CD8-positive, alpha-beta memory T cell (primary cell): Measurements from ENCODE around the gene SLC25A1. TPM values are rescaled to one million over a fixed set of nuclear protein-coding genes. Genes with fewer than 3 reads are reported as not detected.
A peak's percentile ranks its signal among the peaks of the same experiment; 100 is the strongest.
"Not testable (repeated sequence)": the region's sequence is repeated elsewhere in the genome, so short reads cannot be mapped to it uniquely, and the experiment has no call there.

Source experiments
- CTCF ChIA-PET: fragments of 350-600 bp; sonication (Branson Sonifier 250); formaldehyde crosslinking; loops from one replicate; lab custom pipeline; 2021; ENCODE audit warnings: antibody characterized with exemption; lab: Charles Lee
- POLR2A ChIA-PET: fragments of 350-600 bp; sonication (Branson Sonifier 250); formaldehyde crosslinking; loops from one replicate; lab custom pipeline; 2021; ENCODE audit warnings: antibody characterized with exemption; lab: Charles Lee
- DNase-seq, 5 donors: peaks; one replicate each; pipeline versions ENCODE4 v3.0.0 to v3.0.0-alpha.2; 2020 to 2022; ENCODE audit warnings: mixed read lengths in 1 of 5
- H3K27ac ChIP-seq: one replicate; pipeline ENCODE4 v1.7.0; 2013; ENCODE audit warnings: low read depth, mild to moderate bottlenecking, low read length, moderate library complexity
- H3K27me3 ChIP-seq: 2 replicates; pipeline ENCODE4 v1.7.0; 2013; ENCODE audit warnings: low read length, mild to moderate bottlenecking; ENCODE audit not compliant: insufficient read depth, poor library complexity, severe bottlenecking
- H3K36me3 ChIP-seq: 2 replicates; pipeline ENCODE4 v1.7.0; 2013; ENCODE audit warnings: mild to moderate bottlenecking, low read length, moderate library complexity; ENCODE audit not compliant: insufficient read depth
- H3K4me1 ChIP-seq: 2 replicates; pipeline ENCODE4 v1.7.0; 2013; ENCODE audit warnings: mild to moderate bottlenecking, low read length, moderate library complexity; ENCODE audit not compliant: insufficient read depth
- H3K4me3 ChIP-seq: 2 replicates; pipeline ENCODE4 v1.7.0; 2013; ENCODE audit warnings: mild to moderate bottlenecking, low read length
- H3K9me3 ChIP-seq: 2 replicates; pipeline ENCODE4 v1.7.0; 2013; ENCODE audit warnings: mild to moderate bottlenecking, low read length
- H3K27ac Mint-ChIP-seq, 8 donors: one replicate each; pipeline ENCODE4 v1.8.0; 2020 to 2021; ENCODE audit warnings: mixed read lengths in 8 of 8, mild to moderate bottlenecking in 6 of 8, inconsistent platforms in 3 of 8, moderate library complexity in 3 of 8
- H3K27me3 Mint-ChIP-seq, 2 donors: one replicate each; pipeline ENCODE4 v1.8.0; 2020 to 2021; ENCODE audit warnings: mixed read lengths in 2 of 2, mild to moderate bottlenecking in 1 of 2, moderate library complexity in 1 of 2
- H3K36me3 Mint-ChIP-seq, 3 donors: one replicate each; pipeline ENCODE4 v1.8.0; 2020 to 2021; ENCODE audit warnings: mixed read lengths in 3 of 3, inconsistent platforms in 1 of 3, mild to moderate bottlenecking in 1 of 3
- H3K4me1 Mint-ChIP-seq, 3 donors: one replicate each; pipeline ENCODE4 v1.8.0; 2020 to 2021; ENCODE audit warnings: mixed read lengths in 3 of 3, inconsistent platforms in 1 of 3, mild to moderate bottlenecking in 1 of 3
- H3K4me3 Mint-ChIP-seq, 7 donors: one replicate each; pipeline ENCODE4 v1.8.0; 2020 to 2021; ENCODE audit warnings: mixed read lengths in 7 of 7, mild to moderate bottlenecking in 6 of 7, moderate library complexity in 4 of 7, inconsistent platforms in 2 of 7
- H3K9me3 Mint-ChIP-seq, 5 donors: one replicate each; pipeline ENCODE4 v1.8.0; 2020 to 2022; ENCODE audit warnings: mixed read lengths in 5 of 5, mild to moderate bottlenecking in 3 of 5, moderate library complexity in 2 of 5, inconsistent platforms in 1 of 5
- polyA plus RNA-seq: library from polyadenylated mRNA; unstranded; fragments of 300-500 nt; fragmentation: Illumina TruSeq; gene quantifications from one replicate; pipeline ENCODE4 v1.2.3, GENCODE V29; 2021
- total RNA-seq, 2 experiments: library from RNA; stranded (reverse); gene quantifications; one replicate each; pipeline ENCODE4 v1.2.3, GENCODE V29; 2021

SLC25A1 gene
- total and polyA plus RNA-seq, 3 experiments from 2014 or later: 42.4 to 69.9 (median 44.7) TPM

DNA sequence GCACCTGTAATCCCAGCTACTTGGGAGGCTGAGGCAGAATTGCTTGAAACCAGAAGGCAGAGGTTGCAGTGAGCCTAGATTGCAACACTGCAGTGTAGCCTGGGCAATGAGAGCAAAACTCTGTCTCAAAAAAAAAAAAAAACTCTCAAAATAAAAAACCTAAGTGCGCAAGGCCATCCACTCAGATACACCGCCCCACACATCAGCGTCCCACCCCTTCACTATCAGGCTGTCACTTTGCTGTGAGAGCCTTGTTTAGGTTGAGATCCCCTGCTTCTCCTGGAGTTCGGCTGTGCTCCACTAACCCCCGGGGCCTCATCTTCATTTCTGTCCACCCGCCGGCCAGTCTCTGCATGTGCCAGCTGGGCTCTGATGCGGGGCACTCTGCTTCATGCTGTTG lies 12.1 kb downstream of the SLC25A1 start:
- H3K36me3 ChIP-seq: no peaks in the 10 kb centered on the region
- Mint-ChIP-seq H3K9me3 (peaks cover 0 to 5% (median 0%) of the 10 kb centered on the region in 5 donors), H3K4me1 (peaks cover 7 to 27% (median 11%) of the 10 kb centered on the region in 3 donors), H3K4me3 (peak overlapping the region in 1 of 7 donors; percentile 37), H3K27me3 (peaks cover 36 to 41% of the 10 kb centered on the region in 2 donors), H3K36me3 (peaks cover 0 to 7% (median 4%) of the 10 kb centered on the region in 3 donors), H3K27ac (no peak overlapping the region)
- ChIA-PET CTCF (no interaction called here), POLR2A (no interaction called here)
- H3K27ac ChIP-seq: no peak overlapping the region
- H3K4me3 ChIP-seq: no peak overlapping the region
- DNase-seq: no peak
- H3K9me3 ChIP-seq: no peaks in the 10 kb centered on the region
- H3K4me1 ChIP-seq: peaks cover 19% of the 10 kb centered on the region
- peaks cover 29% of the 10 kb centered on the region for H3K27me3 ChIP-seq

GRCh38 chr22:19164425-19164824 lies 14.1 kb downstream of the SLC25A1 start:
- ChIA-PET CTCF (no interaction called here), POLR2A (no interaction called here)
- Histone ChIP-seq H3K36me3 (no peaks in the 10 kb centered on the region), H3K9me3 (no peaks in the 10 kb centered on the region), H3K4me1 (peaks cover 2% of the 10 kb centered on the region), H3K27me3 (peaks cover 22% of the 10 kb centered on the region), H3K27ac (no peak overlapping the region), H3K4me3 (no peak overlapping the region)
- no peak for DNase-seq
- no peak overlapping the region for H3K27ac Mint-ChIP-seq
- H3K4me3 Mint-ChIP-seq: no peak overlapping the region
- peaks cover 0 to 5% (median 0%) of the 10 kb centered on the region in 5 donors for H3K9me3 Mint-ChIP-seq
- H3K27me3 Mint-ChIP-seq: peaks cover 36 to 43% of the 10 kb centered on the region in 2 donors
- peaks cover 0 to 9% (median 2%) of the 10 kb centered on the region in 3 donors for H3K4me1 Mint-ChIP-seq
- H3K36me3 Mint-ChIP-seq: peaks cover 0 to 4% (median 0%) of the 10 kb centered on the region in 3 donors

- H3K36me3 ChIP-seq, H3K27ac Mint-ChIP-seq, H3K4me1 ChIP-seq, H3K4me3 ChIP-seq, H3K4me3 Mint-ChIP-seq, H3K36me3 Mint-ChIP-seq, H3K9me3 ChIP-seq, CTCF ChIA-PET, H3K4me1 Mint-ChIP-seq, H3K27me3 ChIP-seq, H3K27ac ChIP-seq, DNase-seq, H3K9me3 Mint-ChIP-seq: not testable (repeated sequence)
- H3K27me3 Mint-ChIP-seq: peaks cover 14 to 27% of the 10 kb centered on the region in 2 donors
- POLR2A ChIA-PET: interaction anchor here (0.6 kb wide), 1 partner anchor 1799 kb away, joined by 4 read pairs; no protein-coding TSS in a partner anchor
These were observed 19.9 kb downstream of the SLC25A1 start for GRCh38 chr22:19158649-19159048.

GRCh38 chr22:19156109-19156508 lies 22.4 kb downstream of the SLC25A1 start:
- DNase-seq, H3K4me1 Mint-ChIP-seq, H3K4me1 ChIP-seq, H3K36me3 Mint-ChIP-seq, H3K27ac ChIP-seq, H3K9me3 Mint-ChIP-seq, CTCF ChIA-PET, H3K9me3 ChIP-seq, H3K4me3 Mint-ChIP-seq, POLR2A ChIA-PET, H3K27ac Mint-ChIP-seq, H3K4me3 ChIP-seq, H3K36me3 ChIP-seq: not testable (repeated sequence)
- peaks cover 14% of the 10 kb centered on the region for H3K27me3 ChIP-seq
- peaks cover 31 to 48% of the 10 kb centered on the region in 2 donors for H3K27me3 Mint-ChIP-seq

- DNase-seq: no peak
- H3K9me3 Mint-ChIP-seq: peaks cover 0 to 4% (median 0%) of the 10 kb centered on the region in 5 donors
- no peaks in the 10 kb centered on the region for H3K36me3 ChIP-seq
- H3K4me3 ChIP-seq: no peak overlapping the region
- peak overlapping the region in 1 of 7 donors; percentile 11 for H3K4me3 Mint-ChIP-seq
- H3K27ac Mint-ChIP-seq: no peak overlapping the region
- H3K27ac ChIP-seq: no peak overlapping the region
- H3K4me1 ChIP-seq: peaks cover 5% of the 10 kb centered on the region
- H3K9me3 ChIP-seq: no peaks in the 10 kb centered on the region
- H3K27me3 Mint-ChIP-seq: peaks cover 34 to 39% of the 10 kb centered on the region in 2 donors
- peaks cover 0 to 4% (median 0%) of the 10 kb centered on the region in 3 donors for H3K36me3 Mint-ChIP-seq
- ChIA-PET POLR2A (no interaction called here), CTCF (interaction anchor here (0.6 to 2.9 kb wide), 2 partner anchors 8 to 75 kb away, joined by 3 to 17 read pairs; partner anchors contain the start of gene ESS2)
- H3K4me1 Mint-ChIP-seq: peaks cover 0 to 17% (median 9%) of the 10 kb centered on the region in 3 donors
- H3K27me3 ChIP-seq: peaks cover 17% of the 10 kb centered on the region
These were observed 25.3 kb downstream of the SLC25A1 start for GRCh38 chr22:19152942-19153883.

- no peak overlapping the region for H3K4me3 ChIP-seq
- Mint-ChIP-seq H3K27me3 (peaks cover 37% of the 10 kb centered on the region in 2 donors), H3K9me3 (peaks cover 0 to 4% (median 0%) of the 10 kb centered on the region in 5 donors), H3K4me3 (peak overlapping the region in 6 of 7 donors; percentile 45 to 75 (median 61)), H3K36me3 (peaks cover 0 to 4% (median 0%) of the 10 kb centered on the region in 3 donors), H3K27ac (peak overlapping the region in 2 of 8 donors; percentile 40 to 54), H3K4me1 (peaks cover 0 to 17% (median 9%) of the 10 kb centered on the region in 3 donors)
- no peaks in the 10 kb centered on the region for H3K36me3 ChIP-seq
- H3K27me3 ChIP-seq: peaks cover 17% of the 10 kb centered on the region
- CTCF ChIA-PET: interaction anchor here (0.8 kb wide), 1 partner anchor 13 kb away, joined by 3 read pairs; no protein-coding TSS in a partner anchor
- POLR2A ChIA-PET: no interaction called here
- peaks cover 5% of the 10 kb centered on the region for H3K4me1 ChIP-seq
- H3K27ac ChIP-seq: no peak overlapping the region
- no peak for DNase-seq
- no peaks in the 10 kb centered on the region for H3K9me3 ChIP-seq
These were observed 27.0 kb downstream of the SLC25A1 start for GRCh38 chr22:19151329-19152191.

GRCh38 chr22:19150482-19151328 lies 27.8 kb downstream of the SLC25A1 start:
- ChIA-PET CTCF (no interaction called here), POLR2A (no interaction called here)
- Histone ChIP-seq H3K9me3 (no peaks in the 10 kb centered on the region), H3K4me3 (no peak overlapping the region), H3K36me3 (no peaks in the 10 kb centered on the region), H3K27me3 (peaks cover 17% of the 10 kb centered on the region), H3K4me1 (peaks cover 5% of the 10 kb centered on the region), H3K27ac (no peak overlapping the region)
- peaks cover 0 to 4% (median 0%) of the 10 kb centered on the region in 5 donors for H3K9me3 Mint-ChIP-seq
- no peak for DNase-seq
- peaks cover 32 to 37% of the 10 kb centered on the region in 2 donors for H3K27me3 Mint-ChIP-seq
- H3K4me3 Mint-ChIP-seq: peak overlapping the region; percentile 5 to 75 (median 57)
- peak overlapping the region in 4 of 8 donors; percentile 40 to 89 (median 48) for H3K27ac Mint-ChIP-seq
- peaks cover 0 to 4% (median 0%) of the 10 kb centered on the region in 3 donors for H3K36me3 Mint-ChIP-seq
- peaks cover 0 to 17% (median 9%) of the 10 kb centered on the region in 3 donors for H3K4me1 Mint-ChIP-seq
